GM12878 (cell line): ENCODE results near the gene MISFA. TPM values are rescaled to one million over a fixed set of nuclear protein-coding genes. Genes with fewer than 3 reads are reported as not detected.

ENCODE experiments used
- DPF2 ChIP-seq: fragments of 450-650 bp; IDR thresholded peaks from 2 replicates; pipeline ENCODE4 v1.6.1; 2017; ENCODE audit warnings: mild to moderate bottlenecking
- EZH2 ChIP-seq: IDR thresholded peaks from 2 replicates; pipeline ENCODE4 v1.6.1; 2012; ENCODE audit warnings: low read depth, mild to moderate bottlenecking, control low read depth, inconsistent platforms, low read length, borderline replicate concordance; ENCODE audit not compliant: control insufficient read depth
- GATAD2B ChIP-seq: fragments of 450-650 bp; conservative IDR thresholded peaks from 2 replicates; pipeline ENCODE4 v1.6.1; 2017; ENCODE audit warnings: low read depth, mild to moderate bottlenecking, moderate library complexity
- LARP7 ChIP-seq: fragments of 450-650 bp; IDR thresholded peaks from 2 replicates; pipeline ENCODE4 v1.6.1; 2017; ENCODE audit warnings: mild to moderate bottlenecking
- MTA2 ChIP-seq: fragments of 450-650 bp; IDR thresholded peaks from 2 replicates; pipeline ENCODE4 v1.6.1; 2016; ENCODE audit warnings: low read depth, mild to moderate bottlenecking, moderate library complexity
- STAT3 ChIP-seq: IDR thresholded peaks from 2 replicates; pipeline ENCODE4 v1.6.1; 2011; ENCODE audit warnings: low read depth, low read length, improper control_type of control experiment
- TARDBP ChIP-seq: IDR thresholded peaks from 2 replicates; pipeline ENCODE4 v1.6.1; 2016; ENCODE audit warnings: borderline replicate concordance
- polyA plus RNA-seq, 11 experiments: library from polyadenylated mRNA; depleted of rRNA in 4 of 11; unstranded in 6 of 11; stranded (reverse) in 5 of 11; fragments of >200 nt; fragmentation: Nextera tagmentation in 4 of 11; fragmentation: Illumina TruSeq in 1 of 11; extraction: Ambion mirVana in 4 of 11; extraction: Trizol in 1 of 11; gene quantifications; 1 replicate in 1 of 11; 2 replicates in 10 of 11; pipeline versions ENCODE4 v1.2.1 to v1.2.3, GENCODE V29; 2011 to 2016; ENCODE audit warnings: inconsistent platforms in 2 of 11, missing spikeins in 2 of 11, low read depth in 1 of 11
- total RNA-seq, 4 experiments: library from RNA; depleted of rRNA in 3 of 4; stranded (reverse); fragments of >200 nt in 3 of 4; fragmentation: Illumina TruSeq in 1 of 4; extraction: Trizol in 1 of 4; gene quantifications; 2 replicates each; pipeline versions ENCODE4 v1.2.1 to v1.2.3, GENCODE V29; 2013 to 2021
- TF ChIP-seq, protein P1 (sequence below), 3 experiments: IDR thresholded peaks in 2 of 3; conservative IDR thresholded peaks in 1 of 3; 2 replicates each; pipeline ENCODE4 v1.5.1; 2011; ENCODE audit warnings: low read depth in 3 of 3, low read length in 3 of 3, mild to moderate bottlenecking in 3 of 3, control low read depth in 2 of 3, moderate library complexity in 2 of 3, inconsistent platforms in 1 of 3, mixed read lengths in 1 of 3; ENCODE audit not compliant: control insufficient read depth in 2 of 3, insufficient read depth in 1 of 3; ENCODE audit errors: extremely low read depth in 1 of 3
- TF ChIP-seq, protein P2 (sequence below): fragments of 450-650 bp; IDR thresholded peaks from 2 replicates; pipeline ENCODE4 v1.6.1; 2017; ENCODE audit warnings: mild to moderate bottlenecking, moderate library complexity
- TF ChIP-seq, protein P3 (sequence below): IDR thresholded peaks from 2 replicates; pipeline ENCODE4 v1.6.1; 2012; ENCODE audit warnings: improper control_type of control experiment, low read depth, low read length; ENCODE audit not compliant: insufficient replicate concordance
- TF ChIP-seq, protein P4 (sequence below): fragments of 450-650 bp; IDR thresholded peaks from 2 replicates; pipeline ENCODE4 v1.6.1; 2017; ENCODE audit warnings: borderline replicate concordance
- TF ChIP-seq, protein P5 (sequence below): fragments of 450-650 bp; IDR thresholded peaks from 2 replicates; pipeline ENCODE4 v1.6.1; 2017; ENCODE audit warnings: mild to moderate bottlenecking, low read depth, inconsistent platforms; ENCODE audit not compliant: poor library complexity, severe bottlenecking

Gene MISFA
- total and polyA plus RNA-seq, 10 of the 15 experiments (the other 5 are each of a cell fraction or from before 2014, with no cell fraction given): 0.88 to 4.6 (median 2.3) TPM; not detected in 1

DNA sequence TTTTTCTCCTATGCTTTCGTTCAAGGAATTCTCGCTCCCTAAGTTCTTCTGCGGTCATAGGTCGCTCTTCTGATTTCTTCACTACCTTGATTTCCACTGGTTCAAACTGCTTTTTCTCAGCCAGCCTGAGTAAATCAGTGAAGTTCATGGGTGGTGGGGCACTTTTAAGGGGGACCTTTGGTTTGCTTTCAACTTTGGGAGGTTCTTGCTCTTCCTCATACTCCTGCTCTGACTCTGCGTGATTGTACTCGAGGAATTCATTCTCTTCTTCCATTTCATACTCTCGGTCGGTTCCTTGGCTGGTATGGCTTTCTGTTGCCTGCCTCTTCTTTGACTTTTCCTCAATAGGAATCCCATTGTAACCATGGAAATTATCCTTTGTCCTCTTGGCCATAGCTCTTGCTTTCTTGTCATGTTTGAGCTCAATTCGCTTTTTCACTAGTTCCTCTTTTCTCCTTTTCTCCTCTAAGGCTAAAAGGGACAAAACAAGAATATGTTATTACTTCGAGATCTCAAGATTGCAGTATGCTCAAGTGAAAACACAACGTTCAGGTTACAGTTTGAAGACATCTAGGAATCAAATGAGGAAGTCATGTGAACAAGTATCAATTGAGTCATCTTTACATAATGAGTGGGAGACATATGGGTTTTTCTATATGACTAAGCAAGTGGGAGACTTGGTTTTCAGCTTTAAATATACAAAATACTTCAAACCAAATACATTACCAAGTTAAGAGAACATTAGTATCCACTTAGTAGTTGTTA lies 16.2 kb downstream of the MISFA start (continued):
- TF ChIP-seq EZH2 (no peak), STAT3 (no peak), DPF2 (peak; percentile 94), MTA2 (peak; percentile 89), TARDBP (no peak), LARP7 (no peak), GATAD2B (no peak)
- TF ChIP-seq, protein P1, sequence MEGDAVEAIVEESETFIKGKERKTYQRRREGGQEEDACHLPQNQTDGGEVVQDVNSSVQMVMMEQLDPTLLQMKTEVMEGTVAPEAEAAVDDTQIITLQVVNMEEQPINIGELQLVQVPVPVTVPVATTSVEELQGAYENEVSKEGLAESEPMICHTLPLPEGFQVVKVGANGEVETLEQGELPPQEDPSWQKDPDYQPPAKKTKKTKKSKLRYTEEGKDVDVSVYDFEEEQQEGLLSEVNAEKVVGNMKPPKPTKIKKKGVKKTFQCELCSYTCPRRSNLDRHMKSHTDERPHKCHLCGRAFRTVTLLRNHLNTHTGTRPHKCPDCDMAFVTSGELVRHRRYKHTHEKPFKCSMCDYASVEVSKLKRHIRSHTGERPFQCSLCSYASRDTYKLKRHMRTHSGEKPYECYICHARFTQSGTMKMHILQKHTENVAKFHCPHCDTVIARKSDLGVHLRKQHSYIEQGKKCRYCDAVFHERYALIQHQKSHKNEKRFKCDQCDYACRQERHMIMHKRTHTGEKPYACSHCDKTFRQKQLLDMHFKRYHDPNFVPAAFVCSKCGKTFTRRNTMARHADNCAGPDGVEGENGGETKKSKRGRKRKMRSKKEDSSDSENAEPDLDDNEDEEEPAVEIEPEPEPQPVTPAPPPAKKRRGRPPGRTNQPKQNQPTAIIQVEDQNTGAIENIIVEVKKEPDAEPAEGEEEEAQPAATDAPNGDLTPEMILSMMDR (IDR thresholded peaks at IDR 0.05 in 2 of 3, conservative IDR thresholded peaks at IDR 0.05 in 1 of 3; ENCODE audit: control insufficient read depth in 2 of 3, extremely low read depth in 1 of 3, insufficient read depth in 1 of 3, low read depth in 3 of 3, low read length in 3 of 3): no peak
- TF ChIP-seq, protein P2, sequence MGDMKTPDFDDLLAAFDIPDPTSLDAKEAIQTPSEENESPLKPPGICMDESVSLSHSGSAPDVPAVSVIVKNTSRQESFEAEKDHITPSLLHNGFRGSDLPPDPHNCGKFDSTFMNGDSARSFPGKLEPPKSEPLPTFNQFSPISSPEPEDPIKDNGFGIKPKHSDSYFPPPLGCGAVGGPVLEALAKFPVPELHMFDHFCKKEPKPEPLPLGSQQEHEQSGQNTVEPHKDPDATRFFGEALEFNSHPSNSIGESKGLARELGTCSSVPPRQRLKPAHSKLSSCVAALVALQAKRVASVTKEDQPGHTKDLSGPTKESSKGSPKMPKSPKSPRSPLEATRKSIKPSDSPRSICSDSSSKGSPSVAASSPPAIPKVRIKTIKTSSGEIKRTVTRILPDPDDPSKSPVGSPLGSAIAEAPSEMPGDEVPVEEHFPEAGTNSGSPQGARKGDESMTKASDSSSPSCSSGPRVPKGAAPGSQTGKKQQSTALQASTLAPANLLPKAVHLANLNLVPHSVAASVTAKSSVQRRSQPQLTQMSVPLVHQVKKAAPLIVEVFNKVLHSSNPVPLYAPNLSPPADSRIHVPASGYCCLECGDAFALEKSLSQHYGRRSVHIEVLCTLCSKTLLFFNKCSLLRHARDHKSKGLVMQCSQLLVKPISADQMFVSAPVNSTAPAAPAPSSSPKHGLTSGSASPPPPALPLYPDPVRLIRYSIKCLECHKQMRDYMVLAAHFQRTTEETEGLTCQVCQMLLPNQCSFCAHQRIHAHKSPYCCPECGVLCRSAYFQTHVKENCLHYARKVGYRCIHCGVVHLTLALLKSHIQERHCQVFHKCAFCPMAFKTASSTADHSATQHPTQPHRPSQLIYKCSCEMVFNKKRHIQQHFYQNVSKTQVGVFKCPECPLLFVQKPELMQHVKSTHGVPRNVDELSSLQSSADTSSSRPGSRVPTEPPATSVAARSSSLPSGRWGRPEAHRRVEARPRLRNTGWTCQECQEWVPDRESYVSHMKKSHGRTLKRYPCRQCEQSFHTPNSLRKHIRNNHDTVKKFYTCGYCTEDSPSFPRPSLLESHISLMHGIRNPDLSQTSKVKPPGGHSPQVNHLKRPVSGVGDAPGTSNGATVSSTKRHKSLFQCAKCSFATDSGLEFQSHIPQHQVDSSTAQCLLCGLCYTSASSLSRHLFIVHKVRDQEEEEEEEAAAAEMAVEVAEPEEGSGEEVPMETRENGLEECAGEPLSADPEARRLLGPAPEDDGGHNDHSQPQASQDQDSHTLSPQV: no peak
- TF ChIP-seq, protein P3, sequence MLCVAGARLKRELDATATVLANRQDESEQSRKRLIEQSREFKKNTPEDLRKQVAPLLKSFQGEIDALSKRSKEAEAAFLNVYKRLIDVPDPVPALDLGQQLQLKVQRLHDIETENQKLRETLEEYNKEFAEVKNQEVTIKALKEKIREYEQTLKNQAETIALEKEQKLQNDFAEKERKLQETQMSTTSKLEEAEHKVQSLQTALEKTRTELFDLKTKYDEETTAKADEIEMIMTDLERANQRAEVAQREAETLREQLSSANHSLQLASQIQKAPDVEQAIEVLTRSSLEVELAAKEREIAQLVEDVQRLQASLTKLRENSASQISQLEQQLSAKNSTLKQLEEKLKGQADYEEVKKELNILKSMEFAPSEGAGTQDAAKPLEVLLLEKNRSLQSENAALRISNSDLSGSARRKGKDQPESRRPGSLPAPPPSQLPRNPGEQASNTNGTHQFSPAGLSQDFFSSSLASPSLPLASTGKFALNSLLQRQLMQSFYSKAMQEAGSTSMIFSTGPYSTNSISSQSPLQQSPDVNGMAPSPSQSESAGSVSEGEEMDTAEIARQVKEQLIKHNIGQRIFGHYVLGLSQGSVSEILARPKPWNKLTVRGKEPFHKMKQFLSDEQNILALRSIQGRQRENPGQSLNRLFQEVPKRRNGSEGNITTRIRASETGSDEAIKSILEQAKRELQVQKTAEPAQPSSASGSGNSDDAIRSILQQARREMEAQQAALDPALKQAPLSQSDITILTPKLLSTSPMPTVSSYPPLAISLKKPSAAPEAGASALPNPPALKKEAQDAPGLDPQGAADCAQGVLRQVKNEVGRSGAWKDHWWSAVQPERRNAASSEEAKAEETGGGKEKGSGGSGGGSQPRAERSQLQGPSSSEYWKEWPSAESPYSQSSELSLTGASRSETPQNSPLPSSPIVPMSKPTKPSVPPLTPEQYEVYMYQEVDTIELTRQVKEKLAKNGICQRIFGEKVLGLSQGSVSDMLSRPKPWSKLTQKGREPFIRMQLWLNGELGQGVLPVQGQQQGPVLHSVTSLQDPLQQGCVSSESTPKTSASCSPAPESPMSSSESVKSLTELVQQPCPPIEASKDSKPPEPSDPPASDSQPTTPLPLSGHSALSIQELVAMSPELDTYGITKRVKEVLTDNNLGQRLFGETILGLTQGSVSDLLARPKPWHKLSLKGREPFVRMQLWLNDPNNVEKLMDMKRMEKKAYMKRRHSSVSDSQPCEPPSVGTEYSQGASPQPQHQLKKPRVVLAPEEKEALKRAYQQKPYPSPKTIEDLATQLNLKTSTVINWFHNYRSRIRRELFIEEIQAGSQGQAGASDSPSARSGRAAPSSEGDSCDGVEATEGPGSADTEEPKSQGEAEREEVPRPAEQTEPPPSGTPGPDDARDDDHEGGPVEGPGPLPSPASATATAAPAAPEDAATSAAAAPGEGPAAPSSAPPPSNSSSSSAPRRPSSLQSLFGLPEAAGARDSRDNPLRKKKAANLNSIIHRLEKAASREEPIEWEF: peak; percentile 30
- TF ChIP-seq, protein P4, sequence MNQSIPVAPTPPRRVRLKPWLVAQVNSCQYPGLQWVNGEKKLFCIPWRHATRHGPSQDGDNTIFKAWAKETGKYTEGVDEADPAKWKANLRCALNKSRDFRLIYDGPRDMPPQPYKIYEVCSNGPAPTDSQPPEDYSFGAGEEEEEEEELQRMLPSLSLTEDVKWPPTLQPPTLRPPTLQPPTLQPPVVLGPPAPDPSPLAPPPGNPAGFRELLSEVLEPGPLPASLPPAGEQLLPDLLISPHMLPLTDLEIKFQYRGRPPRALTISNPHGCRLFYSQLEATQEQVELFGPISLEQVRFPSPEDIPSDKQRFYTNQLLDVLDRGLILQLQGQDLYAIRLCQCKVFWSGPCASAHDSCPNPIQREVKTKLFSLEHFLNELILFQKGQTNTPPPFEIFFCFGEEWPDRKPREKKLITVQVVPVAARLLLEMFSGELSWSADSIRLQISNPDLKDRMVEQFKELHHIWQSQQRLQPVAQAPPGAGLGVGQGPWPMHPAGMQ: no peak
- TF ChIP-seq, protein P5, sequence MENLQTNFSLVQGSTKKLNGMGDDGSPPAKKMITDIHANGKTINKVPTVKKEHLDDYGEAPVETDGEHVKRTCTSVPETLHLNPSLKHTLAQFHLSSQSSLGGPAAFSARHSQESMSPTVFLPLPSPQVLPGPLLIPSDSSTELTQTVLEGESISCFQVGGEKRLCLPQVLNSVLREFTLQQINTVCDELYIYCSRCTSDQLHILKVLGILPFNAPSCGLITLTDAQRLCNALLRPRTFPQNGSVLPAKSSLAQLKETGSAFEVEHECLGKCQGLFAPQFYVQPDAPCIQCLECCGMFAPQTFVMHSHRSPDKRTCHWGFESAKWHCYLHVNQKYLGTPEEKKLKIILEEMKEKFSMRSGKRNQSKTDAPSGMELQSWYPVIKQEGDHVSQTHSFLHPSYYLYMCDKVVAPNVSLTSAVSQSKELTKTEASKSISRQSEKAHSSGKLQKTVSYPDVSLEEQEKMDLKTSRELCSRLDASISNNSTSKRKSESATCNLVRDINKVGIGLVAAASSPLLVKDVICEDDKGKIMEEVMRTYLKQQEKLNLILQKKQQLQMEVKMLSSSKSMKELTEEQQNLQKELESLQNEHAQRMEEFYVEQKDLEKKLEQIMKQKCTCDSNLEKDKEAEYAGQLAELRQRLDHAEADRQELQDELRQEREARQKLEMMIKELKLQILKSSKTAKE: peak; percentile 96
